SU-DHL-6 (cell line): ENCODE data around the gene IQCF5.

Source experiments
- EZH2phosphoT487 ChIP-seq: fragments of 200-600 bp; sonication (generic), shearing (Covaris generic); conservative IDR thresholded peaks from 2 replicates; pipeline ENCODE4 v1.6.1; 2018; ENCODE audit warnings: mild to moderate bottlenecking, antibody characterized with exemption, low read length, moderate library complexity, mixed read lengths
- TF ChIP-seq, protein P1 (sequence below): fragments of 200-600 bp; sonication (generic); IDR thresholded peaks from one replicate; pipeline ENCODE4 v1.5.1; 2017; ENCODE audit warnings: antibody characterized with exemption, mild to moderate bottlenecking, low read length, moderate library complexity; ENCODE audit not compliant: insufficient read depth, poor library complexity, severe bottlenecking

DNA sequence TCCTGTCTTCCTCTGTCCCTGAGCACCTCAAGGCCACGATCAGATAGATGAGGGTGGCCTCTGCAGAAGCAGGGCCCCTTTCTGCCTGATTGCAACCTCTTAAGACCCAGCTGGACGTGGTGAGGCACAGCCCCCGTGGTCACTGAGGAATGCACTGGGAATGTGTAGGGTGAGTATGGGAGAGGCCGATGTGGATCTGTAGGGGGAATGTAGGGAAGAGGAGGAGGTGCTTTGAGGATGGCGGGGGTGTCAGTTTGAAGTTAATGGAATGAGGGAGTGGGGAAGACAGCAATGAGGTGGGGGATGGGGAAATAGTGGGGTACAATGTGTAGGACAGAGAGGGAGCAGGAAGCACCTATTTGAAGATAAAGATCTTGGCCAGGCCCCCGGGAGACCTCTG is 785 bp upstream of the IQCF5 start:
- TF ChIP-seq, protein P1, sequence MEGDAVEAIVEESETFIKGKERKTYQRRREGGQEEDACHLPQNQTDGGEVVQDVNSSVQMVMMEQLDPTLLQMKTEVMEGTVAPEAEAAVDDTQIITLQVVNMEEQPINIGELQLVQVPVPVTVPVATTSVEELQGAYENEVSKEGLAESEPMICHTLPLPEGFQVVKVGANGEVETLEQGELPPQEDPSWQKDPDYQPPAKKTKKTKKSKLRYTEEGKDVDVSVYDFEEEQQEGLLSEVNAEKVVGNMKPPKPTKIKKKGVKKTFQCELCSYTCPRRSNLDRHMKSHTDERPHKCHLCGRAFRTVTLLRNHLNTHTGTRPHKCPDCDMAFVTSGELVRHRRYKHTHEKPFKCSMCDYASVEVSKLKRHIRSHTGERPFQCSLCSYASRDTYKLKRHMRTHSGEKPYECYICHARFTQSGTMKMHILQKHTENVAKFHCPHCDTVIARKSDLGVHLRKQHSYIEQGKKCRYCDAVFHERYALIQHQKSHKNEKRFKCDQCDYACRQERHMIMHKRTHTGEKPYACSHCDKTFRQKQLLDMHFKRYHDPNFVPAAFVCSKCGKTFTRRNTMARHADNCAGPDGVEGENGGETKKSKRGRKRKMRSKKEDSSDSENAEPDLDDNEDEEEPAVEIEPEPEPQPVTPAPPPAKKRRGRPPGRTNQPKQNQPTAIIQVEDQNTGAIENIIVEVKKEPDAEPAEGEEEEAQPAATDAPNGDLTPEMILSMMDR, result no peak
- no peak for TF ChIP-seq EZH2phosphoT487
